Mucosa of stomach (tissue), 1 donor: Measurements from ENCODE around the gene ABCB6.

Experiments
- H3K27me3 ChIP-seq: one replicate; pipeline ENCODE4 v1.7.0; 2013; ENCODE audit warnings: mild to moderate bottlenecking, low read length; ENCODE audit not compliant: control insufficient read depth, insufficient read depth
- H3K36me3 ChIP-seq: one replicate; pipeline ENCODE4 v1.7.0; 2013; ENCODE audit warnings: low read length; ENCODE audit not compliant: control insufficient read depth, insufficient read depth
- H3K4me1 ChIP-seq: one replicate; pipeline ENCODE4 v1.7.0; 2013; ENCODE audit warnings: mild to moderate bottlenecking, low read length; ENCODE audit not compliant: control insufficient read depth, insufficient read depth
- H3K4me3 ChIP-seq: one replicate; pipeline ENCODE4 v1.7.0; 2013; ENCODE audit warnings: low read length
- H3K9ac ChIP-seq: one replicate; pipeline ENCODE4 v1.7.0; 2013; ENCODE audit warnings: mild to moderate bottlenecking, low read length, moderate library complexity
- H3K9me3 ChIP-seq: one replicate; pipeline ENCODE4 v1.7.0; 2013; ENCODE audit warnings: mild to moderate bottlenecking, low read length, moderate library complexity; ENCODE audit not compliant: control insufficient read depth
- donor health status: Pancreatic carcinoma.

The ABCB6 gene

DNA sequence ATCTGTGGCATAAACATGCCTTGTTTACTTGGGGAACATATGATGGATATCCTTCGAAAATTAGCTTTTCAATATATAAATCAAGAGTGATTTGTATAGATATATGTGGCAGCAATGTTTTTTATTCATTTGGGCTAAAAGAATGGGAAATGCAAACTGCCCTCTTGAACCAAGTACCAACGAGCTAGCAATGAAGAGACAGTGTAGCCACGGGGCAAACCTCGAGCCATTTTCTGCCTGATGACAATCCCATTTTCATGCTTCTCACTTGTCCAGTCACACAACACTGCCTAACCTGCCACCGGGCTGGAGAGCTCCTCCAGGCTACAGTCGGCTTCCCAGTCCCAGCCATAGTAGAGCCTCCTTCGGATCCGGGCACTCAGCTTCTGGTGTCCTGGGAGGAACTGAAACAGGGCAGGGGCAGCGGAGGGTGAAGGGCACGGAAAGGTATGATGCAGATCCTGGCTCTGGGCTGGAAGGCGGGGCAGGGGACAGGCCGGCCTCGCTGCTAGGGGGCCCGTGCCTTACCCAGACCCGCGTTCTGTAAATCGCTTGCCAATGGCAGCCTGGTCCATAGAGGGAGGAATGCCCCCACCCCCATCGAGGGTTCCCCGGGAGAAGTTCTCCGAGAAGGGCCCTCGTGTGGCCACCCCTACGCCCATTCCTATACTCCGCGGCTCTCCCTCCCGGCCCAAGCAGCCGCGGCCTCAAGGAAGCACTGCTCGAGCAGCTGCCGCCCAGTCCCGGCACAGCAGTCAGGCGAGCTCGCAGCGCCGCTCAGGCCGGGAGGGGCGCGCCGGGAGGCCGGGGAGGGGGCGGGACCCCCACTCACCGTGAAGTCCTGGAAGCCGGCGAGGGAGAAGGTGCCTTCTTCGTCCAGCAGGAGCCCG lies 42.6 kb downstream of the ABCB6 start:
- no peaks in the 10 kb centered on the region for H3K9me3 ChIP-seq
- H3K9ac ChIP-seq = peak overlapping the region; percentile 94
- peaks cover 24% of the 10 kb centered on the region for H3K4me1 ChIP-seq
- peaks cover 18% of the 10 kb centered on the region for H3K36me3 ChIP-seq
- H3K4me3 ChIP-seq = peak overlapping the region; percentile 31
- no peaks in the 10 kb centered on the region for H3K27me3 ChIP-seq

- Histone ChIP-seq H3K36me3 (peaks cover 18% of the 10 kb centered on the region), H3K9ac (peak overlapping the region; percentile 94), H3K4me1 (peaks cover 24% of the 10 kb centered on the region), H3K9me3 (no peaks in the 10 kb centered on the region), H3K27me3 (no peaks in the 10 kb centered on the region), H3K4me3 (peak overlapping the region; percentile 31)
These were observed 43.3 kb downstream of the ABCB6 start for GRCh38 chr2:219175486-219175885.

DNA sequence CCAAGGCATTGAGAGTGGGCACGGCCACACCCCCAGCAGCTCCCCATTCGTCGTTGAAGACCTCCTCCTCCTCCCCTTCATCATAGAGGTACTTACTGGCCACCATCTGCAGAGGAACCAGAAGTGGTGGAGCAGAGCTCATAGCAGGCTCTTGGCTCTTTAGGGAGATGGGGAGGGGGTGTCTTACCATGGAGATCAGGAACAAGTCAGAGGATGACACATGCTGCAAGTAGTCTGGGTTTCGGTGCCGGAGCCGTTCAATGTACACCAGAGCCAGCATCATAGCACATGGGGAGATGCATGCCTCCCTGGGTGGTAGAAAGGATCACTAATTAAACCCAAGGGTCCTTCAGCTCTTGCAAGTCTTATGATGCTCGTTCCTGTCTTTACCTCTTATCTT lies 44.0 kb downstream of the ABCB6 start:
- H3K4me3 ChIP-seq = no peak overlapping the region
- no peak overlapping the region for H3K9ac ChIP-seq
- H3K27me3 ChIP-seq = no peaks in the 10 kb centered on the region
- H3K36me3 ChIP-seq = peaks cover 15% of the 10 kb centered on the region
- H3K9me3 ChIP-seq = no peaks in the 10 kb centered on the region
- peaks cover 29% of the 10 kb centered on the region for H3K4me1 ChIP-seq

GRCh38 chr2:219174146-219174545 lies 44.6 kb downstream of the ABCB6 start:
- H3K4me3 ChIP-seq = no peak overlapping the region
- H3K9me3 ChIP-seq = no peaks in the 10 kb centered on the region
- H3K27me3 ChIP-seq = no peaks in the 10 kb centered on the region
- H3K9ac ChIP-seq = no peak overlapping the region
- H3K36me3 ChIP-seq = peaks cover 14% of the 10 kb centered on the region
- H3K4me1 ChIP-seq = peaks cover 23% of the 10 kb centered on the region

GRCh38 chr2:219173176-219173575 lies 45.6 kb downstream of the ABCB6 start:
- no peak overlapping the region for H3K9ac ChIP-seq
- no peak overlapping the region for H3K4me3 ChIP-seq
- H3K27me3 ChIP-seq = no peaks in the 10 kb centered on the region
- H3K4me1 ChIP-seq = peaks cover 18% of the 10 kb centered on the region
- peaks cover 14% of the 10 kb centered on the region for H3K36me3 ChIP-seq
- H3K9me3 ChIP-seq = no peaks in the 10 kb centered on the region

GRCh38 chr2:219172231-219173154 lies 46.3 kb downstream of the ABCB6 start:
- no peak overlapping the region for H3K4me3 ChIP-seq
- peaks cover 18% of the 10 kb centered on the region for H3K4me1 ChIP-seq
- no peaks in the 10 kb centered on the region for H3K27me3 ChIP-seq
- peaks cover 14% of the 10 kb centered on the region for H3K36me3 ChIP-seq
- H3K9me3 ChIP-seq = no peaks in the 10 kb centered on the region
- H3K9ac ChIP-seq = no peak overlapping the region

DNA sequence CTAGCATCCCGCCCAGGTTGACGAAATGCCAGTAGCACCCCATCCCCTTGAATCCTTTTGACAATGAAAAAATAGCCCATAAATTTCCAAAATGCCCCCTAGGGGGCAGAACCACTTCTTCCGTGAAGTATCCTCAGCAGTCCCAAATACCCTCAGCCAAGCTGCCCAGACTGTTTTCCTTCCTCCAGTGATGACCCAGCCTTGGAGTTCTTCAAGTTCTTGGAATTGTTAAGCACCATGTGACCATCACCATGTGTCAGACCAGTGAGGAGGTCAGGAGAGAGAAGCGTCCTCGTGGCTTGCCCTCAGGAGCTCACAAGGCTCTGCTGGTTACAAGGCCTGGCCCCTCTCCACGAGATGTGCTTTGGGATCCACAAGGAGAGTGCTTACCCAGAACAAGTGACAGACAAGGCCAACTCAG lies 47.5 kb downstream of the ABCB6 start:
- H3K9me3 ChIP-seq = no peaks in the 10 kb centered on the region
- H3K4me1 ChIP-seq = peaks cover 13% of the 10 kb centered on the region
- no peak overlapping the region for H3K4me3 ChIP-seq
- H3K27me3 ChIP-seq = no peaks in the 10 kb centered on the region
- H3K9ac ChIP-seq = no peak overlapping the region
- H3K36me3 ChIP-seq = peaks cover 14% of the 10 kb centered on the region

DNA sequence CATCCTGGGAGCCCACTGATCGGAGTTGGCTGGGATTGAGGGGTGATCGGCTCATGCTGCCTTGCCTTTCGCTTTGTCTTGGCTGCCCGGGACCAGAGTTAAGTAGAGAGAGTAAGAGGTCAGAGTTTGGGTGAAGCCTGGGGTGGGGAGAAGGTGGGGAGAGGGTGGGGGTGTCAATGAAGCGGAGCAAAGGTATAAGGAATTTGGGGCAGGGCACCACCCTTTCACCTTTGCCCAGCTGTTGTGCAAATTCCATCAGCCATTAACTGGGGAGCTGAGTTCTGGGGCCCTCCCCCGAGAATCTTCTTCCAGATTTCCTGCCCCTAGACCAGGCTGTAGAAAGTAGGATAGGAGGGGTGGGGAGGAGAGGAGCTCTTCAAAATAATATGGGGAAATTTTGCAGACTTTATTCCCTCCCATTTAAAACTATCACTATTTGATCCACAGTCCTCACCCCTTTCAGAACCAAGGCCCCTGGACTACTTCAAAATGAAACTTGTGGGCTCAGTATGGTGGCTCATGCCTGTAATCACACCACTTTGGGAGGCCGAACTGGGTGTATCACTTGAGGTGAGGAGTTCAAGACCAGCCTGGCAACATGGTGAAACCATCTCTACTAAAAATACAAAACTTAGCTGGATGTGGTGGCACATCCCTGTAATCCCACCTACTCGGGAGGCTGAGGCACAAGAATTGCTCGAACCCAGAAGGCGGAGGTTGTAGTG lies 48.7 kb downstream of the ABCB6 start, which contains the start of gene SLC23A3:
TSS of gene SLC23A3 (minus strand) at position 100 of the 725 bp plus-strand sequence. CDS start at position 55, 45 bp downstream.
- peaks cover 14% of the 10 kb centered on the region for H3K36me3 ChIP-seq
- no peak within 1 kb of the TSS for H3K4me3 ChIP-seq
- H3K9me3 ChIP-seq = no peaks in the 10 kb centered on the region
- H3K27me3 ChIP-seq = no peaks in the 10 kb centered on the region
- H3K9ac ChIP-seq = no peak within 1 kb of the TSS
- peaks cover 6% of the 10 kb centered on the region for H3K4me1 ChIP-seq

- H3K9ac ChIP-seq = no peak overlapping the region
- peaks cover 8% of the 10 kb centered on the region for H3K36me3 ChIP-seq
- H3K27me3 ChIP-seq = no peaks in the 10 kb centered on the region
- H3K4me3 ChIP-seq = no peak overlapping the region
- H3K9me3 ChIP-seq = no peaks in the 10 kb centered on the region
- peaks cover 6% of the 10 kb centered on the region for H3K4me1 ChIP-seq
These were observed 49.8 kb downstream of the ABCB6 start for GRCh38 chr2:219168932-219169331.

DNA sequence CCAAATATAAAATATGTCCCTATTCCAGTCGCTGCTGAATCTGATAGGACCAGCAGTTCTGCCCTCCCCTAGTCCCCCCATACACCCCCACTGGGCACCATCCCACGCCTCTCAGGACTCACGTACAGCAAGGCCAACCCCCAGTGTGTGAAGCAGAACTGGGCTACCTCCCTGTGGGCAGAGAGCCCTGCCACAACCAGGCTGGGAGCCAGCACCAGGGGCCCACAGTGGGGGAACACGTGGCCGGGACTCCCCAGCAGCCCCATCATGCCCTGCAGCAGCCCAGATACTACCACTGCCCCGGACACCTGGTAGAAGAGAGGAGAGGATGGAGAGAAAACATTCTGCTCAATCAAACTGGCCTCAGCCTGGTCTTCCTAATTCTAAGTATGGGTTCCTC lies 50.2 kb downstream of the ABCB6 start:
- Histone ChIP-seq H3K9ac (no peak overlapping the region), H3K27me3 (no peaks in the 10 kb centered on the region), H3K36me3 (peaks cover 8% of the 10 kb centered on the region), H3K4me1 (peaks cover 6% of the 10 kb centered on the region), H3K9me3 (no peaks in the 10 kb centered on the region), H3K4me3 (no peak overlapping the region)

- no peak overlapping the region for H3K9ac ChIP-seq
- peaks cover 8% of the 10 kb centered on the region for H3K36me3 ChIP-seq
- no peaks in the 10 kb centered on the region for H3K9me3 ChIP-seq
- peaks cover 6% of the 10 kb centered on the region for H3K4me1 ChIP-seq
- no peak overlapping the region for H3K4me3 ChIP-seq
- no peaks in the 10 kb centered on the region for H3K27me3 ChIP-seq
These were observed 50.8 kb downstream of the ABCB6 start for GRCh38 chr2:219167997-219168396.
